ENCODE data around the gene WNT9A.
"Not testable (repeated sequence)": the region's sequence is repeated elsewhere in the genome, so short reads cannot be mapped to it uniquely, and the experiment has no call there.

WNT9A gene

GRCh38 chr1:227947676-227948492 lies at the start of gene WNT9A:
Gene WNT9A, minus strand, starts transcription at chr1:227947932. Its CDS starts 45 bp downstream, at chr1:227947887.
- no peak for DNase-seq (ENCODE audit: low read depth)

GRCh38 chr1:227996187-227996950 lies 48.6 kb upstream of the WNT9A start:
- DNase-seq (ENCODE audit: low read depth) = no peak

DNA sequence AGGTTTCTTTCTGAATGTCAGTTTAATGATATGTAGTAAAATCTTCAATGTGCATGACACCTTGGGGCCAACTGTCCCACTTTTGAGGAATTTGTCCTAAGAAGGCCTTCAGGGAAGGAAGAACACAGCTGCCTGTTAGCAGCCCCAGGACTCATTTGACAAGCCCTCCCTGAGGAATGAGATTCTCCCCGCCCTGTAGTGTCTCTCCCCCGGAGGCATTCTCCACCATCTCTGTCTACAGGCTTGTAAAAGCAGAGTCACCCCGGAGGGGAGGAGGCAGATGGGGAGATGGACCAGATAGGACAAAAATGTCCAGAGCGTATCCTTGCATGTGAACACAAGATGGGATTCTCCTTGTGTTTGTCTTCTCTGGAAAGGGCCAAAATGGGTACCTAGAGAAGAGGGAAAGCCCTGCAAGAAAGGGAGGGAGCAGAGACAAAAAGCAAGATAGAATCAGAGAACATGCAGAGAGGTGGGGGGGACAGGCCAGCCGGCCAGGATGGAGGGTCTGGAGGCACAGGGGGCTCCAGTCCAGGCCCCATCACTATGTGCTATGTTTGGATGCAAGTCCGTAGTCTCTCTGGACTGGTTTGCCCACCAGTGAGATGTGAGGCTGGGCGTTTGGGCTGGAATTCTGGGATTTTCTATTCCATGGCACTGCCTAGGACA lies 47.0 kb upstream of the WNT9A start:
- DNase-seq (ENCODE audit: low read depth) = no peak

GRCh38 chr1:227987181-227987580 lies 39.4 kb upstream of the WNT9A start:
- DNase-seq (ENCODE audit: low read depth) = no peak

- DNase-seq (ENCODE audit: low read depth) = not testable (repeated sequence)
These were observed 28.0 kb upstream of the WNT9A start for GRCh38 chr1:227975583-227976283.

GRCh38 chr1:227973724-227974288 lies 26.1 kb upstream of the WNT9A start:
- DNase-seq (ENCODE audit: low read depth) = not testable (repeated sequence)

DNA sequence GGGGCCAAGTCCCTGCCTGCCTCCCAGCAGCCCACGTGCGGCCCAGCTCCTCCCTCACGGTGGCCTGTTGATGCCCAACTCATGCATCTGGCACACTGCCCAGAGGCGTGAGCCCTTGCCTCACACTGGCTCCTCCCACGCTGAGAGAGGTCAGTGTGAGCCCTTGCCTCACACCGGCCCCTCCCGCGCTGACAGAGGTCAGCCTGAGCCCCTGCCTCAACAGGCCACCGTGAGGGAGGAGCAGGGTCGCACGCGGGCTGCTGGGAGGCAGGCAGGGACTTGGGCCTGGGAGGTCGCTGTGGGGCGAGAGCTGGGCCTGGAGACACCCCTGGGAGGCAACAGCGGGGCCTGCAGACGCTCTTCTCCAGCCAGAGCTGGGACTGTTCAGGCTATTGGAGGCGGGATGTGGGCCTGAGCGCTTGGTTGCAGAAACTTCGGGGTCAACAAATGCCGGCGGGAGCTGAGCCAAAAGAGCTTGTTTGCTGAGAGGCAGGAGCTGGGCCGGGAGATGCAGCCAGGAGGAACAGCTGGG lies 25.2 kb upstream of the WNT9A start:
- not testable (repeated sequence) for DNase-seq (ENCODE audit: low read depth)

- not testable (repeated sequence) for DNase-seq (ENCODE audit: low read depth)
These were observed 24.5 kb upstream of the WNT9A start for GRCh38 chr1:227972283-227972679.

GRCh38 chr1:227971643-227972282 lies 24.0 kb upstream of the WNT9A start:
- DNase-seq (ENCODE audit: low read depth) = not testable (repeated sequence)

DNA sequence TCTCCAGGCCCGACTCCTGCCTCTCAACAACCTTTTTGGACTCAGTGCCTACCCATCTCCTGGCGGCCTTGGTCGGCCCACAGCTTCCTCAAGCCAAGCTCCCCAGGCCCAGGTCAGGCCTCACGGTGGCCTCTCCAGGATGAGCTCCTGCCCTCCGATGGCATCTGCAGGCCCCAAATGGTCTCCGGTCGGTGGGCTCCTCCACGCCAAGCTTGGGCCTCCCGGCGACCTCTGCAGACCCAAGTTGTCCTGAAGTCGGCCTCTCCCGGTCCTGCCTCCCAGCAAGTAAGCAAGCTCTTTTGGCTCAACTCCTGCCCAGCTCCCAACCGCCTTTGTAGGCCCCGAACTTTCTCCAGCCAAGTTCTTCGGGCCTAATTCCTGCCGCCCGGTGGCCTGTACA lies 23.5 kb upstream of the WNT9A start:
- DNase-seq (ENCODE audit: low read depth) = not testable (repeated sequence)

- DNase-seq (ENCODE audit: low read depth) = not testable (repeated sequence)
These were observed 22.6 kb upstream of the WNT9A start for GRCh38 chr1:227970076-227970995.

DNA sequence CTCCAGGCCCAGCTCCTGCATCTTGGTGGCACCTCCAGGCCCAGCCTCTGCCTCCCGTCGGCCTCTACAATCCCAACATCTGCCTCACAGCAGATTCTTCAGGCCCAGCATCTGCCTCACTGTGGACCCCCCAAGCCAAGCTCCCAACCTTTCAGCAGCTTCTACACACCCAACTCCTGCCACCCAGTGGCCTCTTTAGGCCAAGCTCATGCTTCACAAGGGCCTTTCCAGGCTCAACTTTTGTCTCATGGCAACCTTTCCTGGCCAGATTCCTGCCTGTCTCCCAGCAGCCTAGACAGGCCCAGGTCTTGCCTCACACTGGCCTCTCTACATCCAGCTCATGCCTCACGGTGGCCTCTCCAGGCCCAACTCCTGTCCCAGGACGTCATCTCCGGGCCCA lies 20.1 kb upstream of the WNT9A start:
- DNase-seq (ENCODE audit: low read depth) = not testable (repeated sequence)

GRCh38 chr1:227966733-227967132 lies 19.0 kb upstream of the WNT9A start:
- DNase-seq (ENCODE audit: low read depth) = peak; percentile 60

GRCh38 chr1:227961651-227962466 lies 14.1 kb upstream of the WNT9A start:
- DNase-seq (ENCODE audit: low read depth) = no peak

DNA sequence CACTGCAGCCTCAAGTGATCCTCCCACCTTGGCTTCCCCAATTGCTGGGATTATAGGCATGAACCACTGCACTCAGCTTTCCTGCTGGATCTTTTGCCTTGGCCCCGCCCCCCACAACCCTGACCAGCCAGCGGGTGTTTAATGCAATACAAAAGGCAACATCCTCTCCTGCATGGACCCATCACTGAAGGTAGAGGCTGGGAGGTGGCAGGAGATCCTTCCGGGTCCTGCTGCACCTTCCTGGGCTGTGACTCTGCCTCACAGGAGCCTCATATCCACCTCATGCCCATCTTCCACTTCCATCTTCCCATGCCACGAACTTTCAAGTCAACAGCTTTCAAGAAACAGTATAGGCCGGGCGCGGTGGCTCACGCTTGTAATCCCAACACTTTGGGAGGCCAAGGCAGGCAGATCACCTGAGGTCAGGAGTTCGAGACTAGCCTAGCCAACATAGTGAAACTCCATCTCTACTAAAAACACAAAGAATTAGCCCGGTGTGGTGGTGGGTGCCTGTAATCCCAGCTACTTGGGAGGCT lies 11.7 kb upstream of the WNT9A start:
- DNase-seq (ENCODE audit: low read depth) = no peak

DNA sequence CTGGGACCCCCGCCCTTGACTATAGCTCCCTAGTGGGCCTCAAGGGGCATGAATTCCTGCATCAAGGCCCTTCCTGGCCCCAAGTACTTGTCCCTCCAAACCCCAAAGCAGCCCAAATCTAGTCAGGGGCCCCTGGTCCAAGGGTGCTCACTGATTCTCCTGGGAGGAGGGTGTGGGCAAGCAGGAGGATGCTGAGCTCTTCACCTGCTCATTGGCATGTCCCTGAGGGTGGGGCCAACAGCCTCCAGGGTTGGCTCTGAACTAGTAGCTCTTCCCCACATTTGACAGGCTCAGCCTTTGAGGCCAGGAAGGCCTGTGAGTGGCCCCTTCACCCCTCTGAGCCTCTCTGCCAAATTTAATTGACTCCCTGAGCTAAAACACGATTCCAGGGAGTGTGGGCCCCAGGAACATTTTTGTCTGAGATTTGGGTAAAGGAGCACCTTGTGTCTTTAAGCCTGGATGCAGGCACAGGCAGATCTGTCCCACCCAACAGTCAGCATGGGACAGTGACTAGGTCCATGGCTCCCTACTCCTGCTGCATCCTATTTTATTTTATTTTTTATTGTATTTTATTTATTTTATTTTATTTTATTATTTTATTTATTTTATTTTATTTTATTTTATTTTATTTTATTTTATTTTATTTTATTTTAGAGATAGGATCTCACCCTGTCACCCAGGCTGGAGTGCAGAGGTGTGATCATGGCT lies 11.0 kb upstream of the WNT9A start:
- no peak for DNase-seq (ENCODE audit: low read depth)

- DNase-seq (ENCODE audit: low read depth) = no peak
These were observed 8.1 kb upstream of the WNT9A start for GRCh38 chr1:227955808-227956207.

Data from HS-5 (cell line).